Stimulated activated CD4-positive, alpha-beta T cell treated with anti-CD3 and anti-CD28 coated beads, TNF-alpha, amount 100 ng/mL, for 4 hours (primary cell): ENCODE results near the gene SNAI1.

Experiments
- DNase-seq, 3 experiments: peaks; one replicate each; pipeline ENCODE4 v3.0.0-alpha.2; 2020; ENCODE audit warnings: low read depth in 3 of 3

The SNAI1 gene

GRCh38 chr20:50013976-50014375 lies 31.2 kb downstream of the SNAI1 start:
- no peak for DNase-seq

DNA sequence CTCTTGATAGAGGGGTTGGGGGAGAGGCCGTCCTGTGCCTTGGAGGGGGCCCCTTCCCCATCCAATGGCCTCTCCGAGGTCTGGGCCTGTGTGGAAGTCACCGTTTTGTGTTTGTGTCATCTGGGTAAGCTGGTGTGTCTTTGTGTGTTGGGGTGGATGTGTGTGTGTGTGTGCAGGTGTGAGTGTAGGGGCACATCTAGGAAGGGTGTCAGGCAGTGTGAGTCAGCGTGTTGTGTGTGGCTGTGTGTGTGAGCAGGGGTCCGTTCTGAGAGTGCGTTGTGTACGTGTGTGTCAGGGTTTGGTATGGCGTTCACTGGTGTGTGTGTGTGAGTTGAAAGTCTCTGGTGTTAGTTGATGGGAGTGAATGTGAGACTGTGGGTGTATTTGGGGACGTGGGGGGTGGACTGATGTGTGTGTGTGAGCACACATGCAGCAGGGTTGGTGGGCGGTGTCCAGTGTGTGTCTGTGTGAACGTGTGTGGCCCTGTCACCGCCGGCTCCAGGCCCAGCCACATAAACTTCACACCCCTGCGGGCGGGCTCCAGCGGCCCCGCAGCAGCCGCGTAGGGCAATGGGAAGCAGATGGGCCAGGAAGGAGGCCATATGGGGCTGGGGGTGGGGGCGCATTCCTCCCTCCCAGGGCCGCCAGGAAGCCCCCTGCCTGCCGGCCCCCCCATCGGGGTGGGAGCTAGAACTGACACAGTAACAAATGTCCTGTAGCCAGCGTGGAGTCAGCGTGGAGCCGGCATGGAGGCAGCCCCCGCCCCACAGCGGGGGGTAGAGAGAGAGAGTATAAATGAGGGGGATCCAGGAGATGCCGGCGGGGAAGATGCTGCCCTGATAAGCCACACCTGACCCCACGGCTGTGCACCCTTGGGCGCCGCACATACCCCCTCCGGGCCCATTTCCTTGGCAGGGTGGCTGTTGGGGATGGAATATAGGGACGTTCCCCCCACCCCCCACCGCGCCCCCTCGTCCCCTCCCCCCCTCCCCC lies 32.1 kb downstream of the SNAI1 start:
- no peak for DNase-seq

DNA sequence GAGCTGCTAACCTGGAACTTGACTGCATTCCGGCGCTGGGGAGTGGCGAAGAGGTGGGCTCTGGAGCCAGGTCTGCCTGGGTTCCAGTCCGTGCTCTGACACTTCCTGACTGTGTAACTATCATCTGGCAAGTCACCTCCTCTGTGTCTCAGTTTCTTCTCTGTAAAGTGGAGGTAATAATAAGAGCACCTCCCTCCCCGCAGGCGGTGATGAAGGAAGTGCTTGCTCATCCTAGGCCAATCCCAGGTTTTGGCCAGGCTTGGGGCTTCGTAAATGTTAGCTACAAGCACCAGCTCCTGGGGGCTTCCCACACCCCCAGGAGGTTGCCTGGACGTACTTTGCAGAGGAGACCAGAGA lies 32.8 kb downstream of the SNAI1 start:
- no peak for DNase-seq

DNA sequence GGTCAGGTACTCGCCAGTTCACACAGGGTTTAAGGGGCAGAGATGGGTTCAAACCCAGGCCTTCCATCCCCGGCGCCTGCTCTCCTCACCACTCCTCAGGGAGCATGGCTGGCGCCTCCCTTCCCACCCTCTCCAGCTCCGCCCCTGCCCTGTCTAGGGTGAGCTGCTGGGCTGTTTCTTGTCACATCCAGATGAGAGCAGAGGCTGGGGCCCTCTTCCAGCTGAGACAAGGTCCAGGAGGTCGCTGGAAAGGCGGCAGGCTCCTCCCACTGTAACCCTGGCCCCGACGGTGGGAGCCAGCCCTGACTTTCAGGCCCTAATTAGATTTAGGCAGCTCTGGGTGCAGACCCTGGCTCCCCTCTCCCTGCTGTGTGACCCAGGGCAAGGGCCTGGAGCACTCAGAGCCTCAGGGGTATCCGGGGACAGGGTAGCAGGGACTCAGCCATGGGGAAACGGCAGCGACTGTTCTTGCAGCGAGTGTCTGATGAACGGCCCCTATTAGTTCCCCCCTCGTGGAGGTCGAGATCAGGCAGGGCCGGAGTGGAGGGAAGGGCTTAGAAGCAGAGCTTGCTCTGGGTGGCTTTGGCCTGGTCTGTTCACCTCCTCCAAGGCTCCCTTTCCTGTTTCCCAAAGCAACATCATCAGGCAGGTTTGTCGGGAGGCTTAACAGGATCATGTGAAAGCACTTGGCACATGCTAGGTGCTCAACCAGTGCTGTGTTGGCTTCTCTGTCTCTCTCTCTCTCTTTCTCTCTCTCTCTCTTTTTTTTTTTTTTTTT lies 33.4 kb downstream of the SNAI1 start:
- DNase-seq, result no peak

DNA sequence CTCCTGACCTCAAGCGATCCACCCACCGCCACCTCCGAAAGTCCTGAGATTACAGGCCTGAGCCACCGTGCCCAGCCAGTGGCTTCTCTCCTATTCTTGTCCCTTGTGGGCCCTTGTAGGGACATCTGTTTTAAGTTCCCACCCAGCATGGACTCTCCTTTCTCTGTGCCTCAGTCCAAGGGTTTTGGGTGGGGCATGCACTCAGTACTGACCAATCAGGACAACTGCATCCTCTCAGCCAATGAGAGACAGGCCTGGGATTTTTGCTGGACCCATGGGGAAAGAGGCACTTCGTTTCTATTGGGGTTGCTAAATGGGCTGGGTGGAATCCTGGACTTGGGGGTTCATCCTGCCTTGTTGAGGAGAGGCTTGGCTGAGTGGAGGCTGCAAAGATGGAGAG lies 34.4 kb downstream of the SNAI1 start:
- no peak for DNase-seq

DNA sequence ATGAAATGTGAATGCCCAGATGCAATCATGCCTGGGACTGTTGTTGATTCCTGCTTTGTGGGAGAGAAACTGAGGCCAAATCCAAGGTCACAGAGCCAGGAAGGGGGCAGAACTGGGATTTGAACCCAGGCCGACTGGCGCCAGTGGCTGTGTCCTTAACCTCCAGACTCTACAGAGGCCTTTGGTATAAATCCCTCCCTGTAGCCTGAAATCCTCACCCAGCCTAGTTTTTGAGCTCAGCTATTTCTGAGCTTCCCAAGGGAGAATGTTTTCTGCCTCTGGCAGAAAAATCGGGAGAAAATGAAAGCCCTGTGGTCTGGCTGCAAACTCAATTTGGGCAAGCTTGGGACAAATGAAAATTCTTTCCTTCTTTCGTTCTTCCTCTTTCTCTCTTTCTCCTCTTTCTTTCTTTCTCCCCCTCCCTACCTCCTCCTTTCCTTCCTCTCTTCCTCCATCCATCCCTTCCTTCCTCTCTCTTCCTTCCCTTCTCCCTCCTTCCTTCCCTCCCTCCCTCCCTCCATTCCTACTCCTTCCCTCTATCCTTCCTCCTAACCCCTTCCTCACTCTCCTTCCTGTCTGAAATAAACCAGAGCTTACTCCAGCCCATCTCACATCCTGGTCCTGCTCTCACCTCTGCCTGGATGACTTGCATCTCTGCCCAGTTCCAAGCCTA lies 34.9 kb downstream of the SNAI1 start:
- no peak for DNase-seq

DNA sequence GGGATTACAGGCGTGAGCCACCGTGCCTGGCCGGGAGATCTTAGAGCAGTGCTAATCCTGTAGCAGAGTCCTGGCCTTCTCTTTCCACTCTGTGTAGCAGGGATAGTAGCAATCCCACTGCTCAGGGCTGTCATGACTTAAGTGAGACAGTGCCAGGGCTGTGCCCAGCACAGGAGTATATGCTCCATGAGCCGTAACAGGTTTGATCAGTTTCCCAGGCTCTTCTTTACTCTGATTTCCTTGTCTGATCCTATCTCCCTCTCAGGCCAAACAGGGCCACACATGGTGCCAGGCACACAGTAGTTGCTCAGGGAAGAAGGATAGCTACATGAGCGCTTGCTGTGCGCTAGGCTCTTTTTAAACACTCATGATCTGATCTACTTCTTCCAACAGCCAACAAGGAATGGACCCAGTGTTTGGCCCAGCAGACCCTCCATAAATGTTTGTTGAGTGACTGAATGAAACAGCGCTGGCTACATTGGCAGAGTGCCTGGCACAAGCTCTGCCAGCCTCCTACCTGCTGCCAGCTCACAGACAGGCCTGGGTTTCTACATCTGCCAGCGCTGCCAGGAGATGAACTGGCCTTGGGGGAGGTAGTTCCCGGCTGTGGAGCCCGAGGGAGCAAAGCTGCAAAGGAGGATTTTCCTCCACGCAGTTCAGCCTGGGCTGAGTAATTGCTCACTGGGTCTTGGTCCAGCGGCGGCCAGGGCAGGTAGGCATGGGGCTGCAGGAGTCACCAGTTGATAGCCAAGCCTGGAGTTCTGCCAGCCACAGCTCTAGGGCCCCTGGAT lies 36.9 kb downstream of the SNAI1 start:
- no peak for DNase-seq

GRCh38 chr20:50020288-50020687 lies 37.5 kb downstream of the SNAI1 start:
- DNase-seq, result no peak

GRCh38 chr20:50022676-50023075 lies 39.9 kb downstream of the SNAI1 start:
- DNase-seq, result no peak

GRCh38 chr20:50023116-50023805 lies 40.5 kb downstream of the SNAI1 start:
- no peak for DNase-seq

DNA sequence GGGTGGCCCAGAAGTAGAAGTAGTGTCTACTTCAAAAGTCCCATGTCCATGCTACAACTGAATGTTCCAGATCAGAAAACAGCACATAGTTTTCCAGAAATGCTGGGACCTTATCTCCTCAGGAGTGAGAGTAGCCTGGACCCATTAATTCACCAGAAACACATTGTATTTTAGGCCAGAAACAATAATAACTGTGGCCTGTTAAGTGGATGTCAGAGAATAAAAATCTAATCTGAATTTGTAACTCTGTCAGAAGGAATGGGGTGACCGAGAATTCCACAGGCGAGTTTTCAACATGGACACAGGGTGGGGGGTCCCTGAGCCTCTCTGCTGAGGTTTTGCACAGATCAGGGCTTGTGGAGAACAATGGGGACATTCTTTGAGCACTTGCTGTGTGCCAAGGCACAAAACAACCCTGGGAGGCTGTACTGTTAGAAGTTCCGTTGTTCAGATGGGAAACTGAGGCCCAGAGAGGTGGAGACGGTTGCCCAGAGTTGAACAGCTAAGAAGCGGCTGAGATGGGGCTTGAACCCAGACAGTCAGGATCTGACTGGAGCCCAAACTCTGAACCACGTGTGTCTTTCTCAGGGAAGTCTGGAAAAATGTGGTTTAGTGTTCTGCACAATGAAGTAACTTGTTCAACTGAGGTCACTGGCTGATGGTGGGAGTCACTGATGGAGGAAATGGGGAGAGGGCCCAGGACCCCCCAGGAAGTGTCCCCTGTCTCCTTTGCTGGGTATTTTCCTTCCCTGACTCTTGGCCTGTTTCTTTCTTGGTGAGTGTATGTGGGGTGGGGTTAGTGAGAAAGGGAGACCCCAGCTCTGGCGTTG lies 44.2 kb downstream of the SNAI1 start:
- no peak for DNase-seq

DNA sequence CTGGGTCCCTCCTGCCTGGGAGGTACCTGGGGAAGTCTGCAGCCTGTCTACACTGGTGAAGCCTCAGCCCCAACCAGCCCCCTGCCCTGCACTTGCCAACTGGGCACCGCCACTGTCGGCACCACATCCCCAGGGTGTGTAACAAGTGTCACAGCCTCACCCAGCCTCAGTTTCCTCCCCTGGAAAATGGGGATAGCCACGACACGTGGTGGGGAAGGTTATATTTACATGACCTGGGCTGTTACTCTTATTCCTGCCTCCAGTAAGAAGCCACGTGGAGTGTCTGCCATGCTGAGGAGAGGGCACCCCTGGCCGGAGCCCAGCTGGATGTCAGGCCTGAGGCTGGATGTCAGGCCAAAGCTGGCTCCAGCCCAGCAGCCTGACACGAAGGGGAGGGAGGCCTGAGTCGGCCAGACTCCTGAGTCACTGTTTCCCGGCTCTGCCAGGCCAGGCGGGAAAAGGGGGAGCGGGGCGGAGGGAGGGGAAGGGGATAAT lies 44.9 kb downstream of the SNAI1 start:
- no peak for DNase-seq

- no peak for DNase-seq
Measured at GRCh38 chr20:50029083-50029696, 46.4 kb downstream of the SNAI1 start.

- no peak for DNase-seq
Measured at GRCh38 chr20:50029697-50030461, 47.1 kb downstream of the SNAI1 start.

- DNase-seq, result no peak
Measured at GRCh38 chr20:50032955-50033666, 50.3 kb downstream of the SNAI1 start.

GRCh38 chr20:50034567-50035180 lies 51.9 kb downstream of the SNAI1 start:
- no peak for DNase-seq

DNA sequence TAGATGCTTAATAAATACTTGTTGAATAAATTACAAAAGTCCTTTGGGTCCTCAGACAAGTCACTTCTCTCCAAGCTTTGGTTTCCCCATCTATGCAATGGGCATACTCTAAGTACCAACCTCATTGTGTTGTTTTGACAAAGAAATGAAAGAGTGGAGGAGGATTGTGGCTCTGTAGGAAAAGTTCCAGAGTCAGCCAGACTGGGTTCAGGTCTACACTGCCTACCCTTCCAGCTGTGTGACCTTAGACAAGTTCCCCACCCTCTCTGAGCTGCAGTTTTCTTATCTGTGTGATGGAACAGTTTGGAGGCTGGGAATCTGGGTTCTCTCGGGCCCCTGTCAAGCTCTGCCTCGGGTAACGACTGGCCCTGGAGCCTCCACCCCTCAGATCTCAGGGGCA lies 53.9 kb downstream of the SNAI1 start:
- DNase-seq, result no peak

GRCh38 chr20:50037123-50037522 lies 54.3 kb downstream of the SNAI1 start:
- no peak for DNase-seq
